OCI-LY1 (cell line): ENCODE measurements around the gene SERPINB13.

Experiments used
- EZH2 ChIP-seq: fragments of 200-600 bp; sonication (generic), shearing (Covaris generic); IDR thresholded peaks from 2 replicates; pipeline ENCODE4 v1.8.0; 2017; ENCODE audit warnings: borderline replicate concordance, mixed run types, mild to moderate bottlenecking, antibody characterized with exemption, low read length, moderate library complexity, mixed read lengths
- TF ChIP-seq, protein P1 (sequence below): fragments of 200-600 bp; sonication (generic), shearing (Covaris generic); IDR thresholded peaks from 2 replicates; pipeline ENCODE4 v1.5.1; 2017; ENCODE audit warnings: mild to moderate bottlenecking, antibody characterized with exemption, low read length, moderate library complexity, mixed read lengths

DNA sequence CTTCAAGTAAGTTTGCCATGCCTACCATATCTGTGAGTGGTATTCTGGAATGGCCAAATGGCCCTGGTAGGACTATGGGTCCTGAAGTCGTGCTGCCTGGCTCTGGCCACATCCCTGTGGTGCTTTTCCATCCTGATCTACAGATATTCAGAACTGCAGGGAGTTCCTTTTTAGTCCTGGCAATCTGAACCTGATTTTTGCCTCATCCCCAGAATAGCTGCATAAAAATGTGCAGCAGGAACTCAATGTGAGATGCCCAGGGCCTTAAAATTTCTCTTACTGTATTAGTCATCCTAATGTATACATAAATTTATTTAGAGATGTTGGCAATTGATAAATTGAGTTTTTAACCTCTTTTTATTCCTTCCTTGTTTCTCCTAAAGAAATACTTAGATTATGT lies 5.3 kb downstream of the SERPINB13 start:
- TF ChIP-seq, protein P1, sequence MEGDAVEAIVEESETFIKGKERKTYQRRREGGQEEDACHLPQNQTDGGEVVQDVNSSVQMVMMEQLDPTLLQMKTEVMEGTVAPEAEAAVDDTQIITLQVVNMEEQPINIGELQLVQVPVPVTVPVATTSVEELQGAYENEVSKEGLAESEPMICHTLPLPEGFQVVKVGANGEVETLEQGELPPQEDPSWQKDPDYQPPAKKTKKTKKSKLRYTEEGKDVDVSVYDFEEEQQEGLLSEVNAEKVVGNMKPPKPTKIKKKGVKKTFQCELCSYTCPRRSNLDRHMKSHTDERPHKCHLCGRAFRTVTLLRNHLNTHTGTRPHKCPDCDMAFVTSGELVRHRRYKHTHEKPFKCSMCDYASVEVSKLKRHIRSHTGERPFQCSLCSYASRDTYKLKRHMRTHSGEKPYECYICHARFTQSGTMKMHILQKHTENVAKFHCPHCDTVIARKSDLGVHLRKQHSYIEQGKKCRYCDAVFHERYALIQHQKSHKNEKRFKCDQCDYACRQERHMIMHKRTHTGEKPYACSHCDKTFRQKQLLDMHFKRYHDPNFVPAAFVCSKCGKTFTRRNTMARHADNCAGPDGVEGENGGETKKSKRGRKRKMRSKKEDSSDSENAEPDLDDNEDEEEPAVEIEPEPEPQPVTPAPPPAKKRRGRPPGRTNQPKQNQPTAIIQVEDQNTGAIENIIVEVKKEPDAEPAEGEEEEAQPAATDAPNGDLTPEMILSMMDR, result no peak
- TF ChIP-seq EZH2, result no peak
